Subcutaneous abdominal adipose tissue (tissue), 5 donors: ENCODE results near the gene HDAC7.

Experiments used
- H3K27ac ChIP-seq: one replicate; pipeline ENCODE4 v1.7.0; 2013; ENCODE audit warnings: low read depth, mild to moderate bottlenecking, inconsistent platforms, low read length, moderate library complexity
- H3K27me3 ChIP-seq, 5 donors: one replicate each; pipeline ENCODE4 v1.7.0; 2013; ENCODE audit warnings: low read length in 5 of 5, inconsistent platforms in 1 of 5; ENCODE audit not compliant: control insufficient read depth in 5 of 5, insufficient read depth in 4 of 5
- H3K36me3 ChIP-seq, 5 donors: one replicate each; pipeline ENCODE4 v1.7.0; 2013; ENCODE audit warnings: low read length in 5 of 5; ENCODE audit not compliant: control insufficient read depth in 5 of 5, insufficient read depth in 5 of 5
- H3K4me1 ChIP-seq, 5 donors: one replicate each; pipeline ENCODE4 v1.7.0; 2013; ENCODE audit warnings: low read length in 5 of 5, mild to moderate bottlenecking in 3 of 5, moderate library complexity in 1 of 5; ENCODE audit not compliant: control insufficient read depth in 5 of 5, insufficient read depth in 5 of 5
- H3K4me3 ChIP-seq, 5 donors: one replicate each; pipeline ENCODE4 v1.7.0; 2013; ENCODE audit warnings: low read length in 5 of 5, low read depth in 1 of 5
- H3K9ac ChIP-seq, 5 donors: one replicate each; pipeline ENCODE4 v1.7.0; 2013; ENCODE audit warnings: low read length in 5 of 5, mild to moderate bottlenecking in 4 of 5, moderate library complexity in 3 of 5
- H3K9me3 ChIP-seq, 5 donors: one replicate each; pipeline ENCODE4 v1.7.0; 2013; ENCODE audit warnings: low read length in 5 of 5; ENCODE audit not compliant: control insufficient read depth in 5 of 5
- donor health status: healthy.
- donor health status: healthy.
- donor health status: healthy.
- donor health status: healthy.
- donor health status: healthy.

HDAC7 gene

DNA sequence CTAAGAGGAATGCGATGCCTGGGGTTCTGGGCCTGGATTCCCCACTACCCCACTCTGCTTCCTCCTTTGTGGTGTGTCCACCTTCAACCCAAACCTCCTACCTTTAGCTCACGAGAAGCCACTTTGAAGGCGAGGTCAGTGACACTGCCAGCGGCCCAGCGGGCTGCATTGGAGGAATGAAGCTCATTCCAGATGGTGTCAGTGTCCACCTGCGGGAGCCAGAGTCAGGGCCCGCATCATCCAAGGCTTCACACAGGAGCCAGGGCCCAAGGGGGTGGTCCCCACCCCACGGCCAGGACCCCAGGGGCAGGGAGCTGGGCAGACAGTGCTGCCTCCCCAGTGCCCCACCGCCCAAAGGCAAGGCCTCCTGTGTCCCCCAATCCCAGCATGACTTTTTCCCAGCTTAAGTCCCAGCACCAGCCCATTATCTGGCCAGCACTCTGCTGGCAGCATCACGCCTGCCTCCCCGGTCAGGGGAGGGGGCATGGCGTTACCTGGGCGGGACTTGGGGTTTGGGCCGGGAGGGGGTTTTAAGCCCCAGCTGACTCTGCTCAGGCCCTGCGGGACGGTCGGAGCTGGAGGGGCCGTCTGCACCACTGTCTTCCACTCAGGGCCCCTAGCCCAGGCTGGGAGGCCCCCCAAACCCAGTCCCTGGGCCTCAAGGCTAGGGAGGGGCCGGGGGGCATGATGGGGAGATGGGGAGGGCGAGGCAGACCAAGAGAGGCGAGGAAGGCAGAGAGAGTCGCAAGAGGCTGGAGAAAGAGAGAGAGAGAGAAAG lies 29.8 kb downstream of the HDAC7 start:
- H3K9ac ChIP-seq = no peak overlapping the region
- no peak overlapping the region for H3K27ac ChIP-seq
- H3K4me3 ChIP-seq = no peak overlapping the region
- H3K36me3 ChIP-seq = peaks cover 7 to 99% (median 98%) of the 10 kb centered on the region in 5 donors
- no peaks in the 10 kb centered on the region for H3K27me3 ChIP-seq
- no peaks in the 10 kb centered on the region for H3K9me3 ChIP-seq
- peaks cover 0 to 4% (median 0%) of the 10 kb centered on the region in 5 donors for H3K4me1 ChIP-seq

DNA sequence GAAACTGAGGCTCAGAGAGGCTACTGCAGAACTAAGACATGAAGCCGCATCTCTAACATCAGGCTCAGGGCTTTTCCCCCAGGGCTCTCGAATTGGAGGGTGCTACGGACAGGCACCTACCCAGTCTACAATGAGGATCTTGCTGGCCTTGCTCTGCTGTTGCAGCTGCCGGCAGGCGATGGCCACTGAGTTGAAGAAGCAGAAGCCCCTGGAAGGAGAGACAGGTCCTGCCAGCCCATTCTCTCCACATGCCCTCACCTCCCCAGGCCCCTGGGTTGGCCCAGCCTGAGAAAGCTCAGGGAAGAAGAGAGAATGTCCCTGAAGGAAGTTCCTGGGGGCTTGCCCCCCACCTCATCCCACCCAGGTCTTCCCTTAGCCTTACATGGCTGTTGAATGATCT lies 30.6 kb downstream of the HDAC7 start:
- H3K4me3 ChIP-seq = no peak overlapping the region
- H3K27me3 ChIP-seq = no peaks in the 10 kb centered on the region
- H3K9me3 ChIP-seq = no peaks in the 10 kb centered on the region
- no peak overlapping the region for H3K9ac ChIP-seq
- H3K27ac ChIP-seq = no peak overlapping the region
- H3K36me3 ChIP-seq = peaks cover 7 to 99% (median 98%) of the 10 kb centered on the region in 5 donors
- H3K4me1 ChIP-seq = peaks cover 0 to 4% (median 0%) of the 10 kb centered on the region in 5 donors

DNA sequence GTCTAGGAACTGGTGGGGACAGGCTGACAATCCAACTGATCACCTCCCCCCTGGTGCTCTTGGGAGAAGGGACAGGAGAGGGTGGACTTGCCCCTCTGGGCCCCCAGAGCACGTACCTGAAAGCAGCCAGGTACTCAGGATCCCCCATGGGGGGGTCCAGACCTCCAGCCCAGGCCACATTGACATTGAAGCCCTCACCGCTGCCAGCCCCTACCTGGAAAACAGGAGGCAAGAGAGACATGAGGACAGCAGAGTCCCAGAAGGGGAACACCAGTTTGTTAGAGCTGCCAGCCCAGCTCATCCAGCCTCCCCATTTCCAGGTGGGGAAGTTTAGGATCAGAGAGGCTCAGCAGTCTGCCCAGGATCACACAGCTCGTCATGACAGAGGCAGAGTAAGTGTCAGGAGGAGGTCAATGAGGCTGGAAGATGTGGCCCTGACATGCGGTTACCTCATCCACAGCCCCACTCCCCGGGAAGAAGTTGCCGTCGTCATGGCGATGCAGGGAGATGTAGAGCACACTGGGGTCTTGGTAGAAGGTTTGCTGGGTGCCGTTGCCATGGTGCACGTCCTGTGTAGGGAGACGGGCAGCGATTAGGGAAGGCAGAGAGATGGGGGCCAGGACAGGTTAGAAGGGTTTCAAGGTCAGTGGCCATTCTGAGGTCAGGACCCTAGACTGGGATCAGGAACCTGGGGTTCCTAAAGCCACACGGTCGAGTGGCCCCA lies 31.9 kb downstream of the HDAC7 start:
- Histone ChIP-seq H3K9me3 (no peaks in the 10 kb centered on the region), H3K4me3 (no peak overlapping the region), H3K9ac (no peak overlapping the region), H3K4me1 (peaks cover 0 to 8% (median 4%) of the 10 kb centered on the region in 5 donors), H3K36me3 (peaks cover 2 to 99% (median 98%) of the 10 kb centered on the region in 5 donors), H3K27ac (no peak overlapping the region), H3K27me3 (no peaks in the 10 kb centered on the region)

DNA sequence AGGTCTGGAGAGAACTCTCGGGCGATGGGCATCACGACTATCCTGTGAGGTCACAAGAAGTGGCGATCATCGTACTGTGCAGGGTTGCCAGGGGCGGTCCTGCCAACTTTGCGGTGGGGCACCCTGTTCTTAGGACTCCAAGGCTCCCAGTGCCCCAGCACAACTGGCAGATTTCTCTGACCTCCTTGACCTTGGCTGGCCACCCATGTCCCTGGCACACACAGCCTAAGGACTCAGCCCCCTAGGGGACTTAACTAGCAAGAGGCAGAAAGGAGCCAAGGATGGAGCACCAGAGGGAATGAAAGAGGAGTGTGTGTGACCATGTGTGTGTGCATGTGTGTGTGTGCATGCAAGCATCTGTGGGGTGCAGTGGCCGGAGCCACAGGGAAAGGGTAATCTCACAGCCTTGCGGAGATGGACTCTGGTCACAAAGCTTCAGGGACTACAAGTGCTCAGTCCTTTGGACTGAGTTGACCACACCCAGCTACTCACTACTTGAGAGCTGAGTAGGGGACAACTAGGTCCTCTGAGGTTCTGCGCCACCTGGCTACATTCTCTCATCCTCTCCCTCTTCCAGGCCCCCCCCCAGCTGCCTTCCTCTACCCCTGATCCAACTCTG lies 32.9 kb downstream of the HDAC7 start:
- Histone ChIP-seq H3K27ac (no peak overlapping the region), H3K4me1 (peaks cover 0 to 8% (median 4%) of the 10 kb centered on the region in 5 donors), H3K36me3 (peaks cover 0 to 100% (median 96%) of the 10 kb centered on the region in 5 donors), H3K27me3 (no peaks in the 10 kb centered on the region), H3K9ac (no peak overlapping the region), H3K9me3 (no peaks in the 10 kb centered on the region), H3K4me3 (no peak overlapping the region)

DNA sequence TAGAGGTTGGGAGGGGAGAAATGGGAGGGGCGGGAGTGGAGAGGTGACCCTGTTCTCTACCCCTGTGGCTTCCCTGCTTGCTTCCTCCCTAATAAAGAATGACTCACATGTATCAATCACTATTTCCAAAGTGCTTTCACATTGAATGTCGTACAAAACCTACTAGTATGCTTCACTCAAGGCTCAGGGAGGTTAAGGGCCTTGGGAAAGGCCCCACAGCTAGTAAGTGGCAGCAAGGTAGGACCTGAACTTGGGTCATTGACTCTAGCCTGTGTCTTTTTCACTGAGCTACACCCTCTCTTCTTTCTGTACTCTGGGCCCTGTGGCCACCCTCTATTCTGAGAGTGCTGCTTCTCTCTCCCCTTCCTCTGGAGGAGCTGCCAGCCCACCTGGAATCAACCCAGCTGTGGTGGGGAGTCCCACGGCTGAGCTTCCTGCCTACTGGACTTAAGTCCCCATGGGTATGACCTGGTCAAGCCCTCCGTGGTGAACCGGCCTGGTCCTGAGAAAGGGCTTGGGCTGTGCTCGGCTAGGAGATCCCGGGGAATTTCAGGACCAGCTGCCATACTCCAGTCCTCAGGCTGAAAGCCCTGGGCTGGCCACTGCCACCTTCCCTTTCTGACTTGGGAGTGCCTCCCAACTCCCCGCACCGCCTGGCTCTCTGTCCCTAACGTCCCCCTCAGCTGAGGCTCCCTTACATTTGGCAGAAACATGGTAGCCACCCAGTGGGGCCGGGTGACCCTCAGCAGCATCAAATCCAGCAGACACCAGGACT lies 33.6 kb downstream of the HDAC7 start:
- Histone ChIP-seq H3K9me3 (no peaks in the 10 kb centered on the region), H3K27me3 (no peaks in the 10 kb centered on the region), H3K36me3 (peaks cover 0 to 100% (median 97%) of the 10 kb centered on the region in 5 donors), H3K4me1 (peaks cover 0 to 8% (median 4%) of the 10 kb centered on the region in 5 donors), H3K27ac (no peak overlapping the region), H3K9ac (no peak overlapping the region), H3K4me3 (no peak overlapping the region)

DNA sequence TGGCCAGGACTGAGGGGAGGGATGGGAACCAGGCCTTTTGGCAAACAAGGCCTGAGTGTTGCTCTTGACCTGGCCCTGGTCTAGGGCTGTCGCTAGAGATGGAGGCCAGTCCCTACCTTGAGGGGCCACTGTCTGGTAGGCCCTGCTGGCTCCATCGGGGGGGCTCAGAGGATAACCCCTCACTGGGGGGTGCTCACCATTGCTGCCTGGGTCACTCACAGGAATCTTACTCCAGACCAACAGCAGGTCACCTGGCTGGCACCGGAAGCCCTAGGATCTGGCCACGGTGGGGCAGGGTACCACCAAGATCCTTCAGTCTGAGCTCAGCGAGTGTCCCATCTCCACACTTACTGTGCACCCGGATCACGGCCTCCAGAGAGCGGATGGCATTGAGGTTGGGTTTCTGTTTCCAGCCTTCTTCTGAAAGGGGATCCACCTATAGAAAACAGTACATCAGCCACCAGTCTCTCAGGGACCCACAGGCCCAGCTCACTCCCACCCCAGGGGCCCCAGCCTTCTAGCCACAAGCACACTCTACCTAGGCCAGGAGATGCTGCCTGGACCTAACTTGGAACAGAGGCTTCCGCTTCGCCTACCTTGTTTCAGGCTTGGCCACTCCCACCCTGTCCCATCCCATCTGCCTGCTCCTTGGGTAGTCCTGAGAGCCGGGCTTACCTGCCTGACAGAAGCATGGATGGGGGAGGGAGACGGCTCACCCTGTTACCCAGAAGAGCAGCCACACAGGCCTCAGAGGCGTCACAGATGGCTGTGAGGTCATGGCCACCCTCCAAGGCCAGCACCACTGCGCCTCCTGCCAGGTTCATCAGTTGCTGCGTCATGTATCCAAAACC lies 34.4 kb downstream of the HDAC7 start:
- Histone ChIP-seq H3K27ac (no peak overlapping the region), H3K36me3 (peaks cover 0 to 96% (median 89%) of the 10 kb centered on the region in 5 donors), H3K9ac (no peak overlapping the region), H3K4me1 (peaks cover 0 to 8% (median 4%) of the 10 kb centered on the region in 5 donors), H3K9me3 (no peaks in the 10 kb centered on the region), H3K4me3 (no peak overlapping the region), H3K27me3 (no peaks in the 10 kb centered on the region)

DNA sequence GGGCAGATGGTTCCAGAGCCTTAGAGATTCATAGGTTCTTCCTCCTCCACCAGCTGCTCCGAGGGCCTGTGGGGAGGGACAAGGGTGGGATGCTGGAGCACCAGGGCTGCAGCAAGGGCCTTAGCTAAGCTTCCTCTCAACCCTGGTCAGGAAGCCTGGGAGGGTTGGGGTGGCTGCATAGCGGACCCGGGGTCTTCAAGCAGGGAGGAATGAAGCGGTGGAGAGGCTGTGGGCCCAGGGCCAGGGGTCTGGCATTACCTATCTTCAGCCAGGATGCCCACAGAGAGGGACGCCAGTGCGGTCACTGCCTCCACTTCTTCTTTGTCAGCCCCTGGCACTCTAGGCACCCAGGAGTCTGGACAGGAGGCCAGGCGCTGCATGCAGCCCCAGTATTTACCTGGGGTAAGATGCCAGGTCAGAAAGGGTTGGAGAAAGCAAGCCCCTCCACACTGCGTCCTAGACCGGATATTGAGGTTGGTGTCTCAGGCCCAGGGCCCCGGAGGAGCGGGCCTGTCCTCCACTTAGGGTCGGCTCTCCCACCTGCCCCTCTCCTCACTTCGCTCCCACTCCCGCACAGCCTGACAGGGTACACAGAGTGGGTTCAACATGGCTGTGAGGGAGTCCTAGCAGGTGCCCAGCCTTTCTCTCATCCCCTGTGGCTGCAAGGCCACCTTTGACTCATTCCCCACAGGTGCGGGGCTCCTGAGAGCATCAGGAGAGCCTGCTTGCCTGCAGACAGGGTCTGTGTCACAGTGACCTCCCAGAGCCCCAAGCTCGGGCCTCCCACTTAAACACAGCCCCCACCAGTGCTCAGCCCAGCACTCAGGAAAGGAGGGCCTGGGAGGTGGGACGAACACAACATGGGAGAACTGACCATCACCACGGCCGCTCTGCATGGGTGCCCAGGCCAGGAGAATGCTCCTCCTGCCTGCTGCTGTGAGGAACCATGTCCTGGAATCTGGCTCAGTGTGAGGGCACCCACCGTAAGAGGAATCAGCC lies 35.6 kb downstream of the HDAC7 start:
- H3K9ac ChIP-seq = peak overlapping the region in 1 of 5 donors; percentile 8

DNA sequence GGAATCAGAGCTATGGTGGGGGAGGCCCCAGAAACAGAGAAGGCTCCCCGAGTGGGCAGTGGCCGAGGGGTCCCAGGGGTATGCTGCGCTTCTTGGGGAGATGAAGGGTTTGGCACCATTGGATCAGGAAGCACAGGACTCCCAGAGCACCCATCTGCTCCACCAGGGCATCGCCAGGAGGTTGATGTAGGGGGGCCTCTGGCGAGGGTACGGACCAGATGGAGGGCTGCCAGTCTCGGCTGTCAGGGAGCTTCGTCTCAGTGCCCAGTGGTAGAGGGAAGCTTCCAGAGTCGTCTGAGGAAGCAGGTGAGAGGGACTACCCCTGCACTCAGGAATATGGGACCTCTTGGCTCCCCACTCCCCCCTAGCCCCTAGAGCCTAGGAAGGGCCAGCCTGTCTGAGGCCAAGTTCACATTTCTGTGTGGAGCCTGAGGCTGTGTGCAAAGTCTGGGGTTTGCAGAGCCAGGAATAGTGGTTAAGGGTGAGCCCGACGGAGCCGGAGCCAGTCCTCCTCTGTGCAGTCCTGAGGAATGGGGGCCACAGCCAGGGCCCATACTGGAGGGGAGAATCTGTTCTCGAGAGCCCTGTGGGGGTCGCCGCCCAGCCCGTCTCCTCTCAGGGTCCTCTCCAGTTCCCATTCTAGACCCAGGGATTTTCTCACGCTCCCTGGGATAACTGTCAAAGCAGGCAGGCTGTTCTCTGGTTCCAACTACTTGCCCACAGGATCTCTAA lies 36.5 kb downstream of the HDAC7 start:
- H3K4me1 ChIP-seq = peaks cover 0 to 21% (median 18%) of the 10 kb centered on the region in 5 donors
- peaks cover 0 to 75% (median 68%) of the 10 kb centered on the region in 5 donors for H3K36me3 ChIP-seq
- no peak overlapping the region for H3K27ac ChIP-seq
- H3K9me3 ChIP-seq = no peaks in the 10 kb centered on the region
- H3K4me3 ChIP-seq = no peak overlapping the region
- H3K9ac ChIP-seq = peak overlapping the region in 1 of 5 donors; percentile 14
- H3K27me3 ChIP-seq = no peaks in the 10 kb centered on the region

More for the DNA sequence above, 35.6 kb downstream of the HDAC7 start:
- no peaks in the 10 kb centered on the region for H3K9me3 ChIP-seq
- H3K36me3 ChIP-seq = peaks cover 0 to 85% (median 78%) of the 10 kb centered on the region in 5 donors
- no peak overlapping the region for H3K4me3 ChIP-seq
- H3K27me3 ChIP-seq = no peaks in the 10 kb centered on the region
- no peak overlapping the region for H3K27ac ChIP-seq
- peaks cover 0 to 12% (median 8%) of the 10 kb centered on the region in 5 donors for H3K4me1 ChIP-seq
